A549 (cell line): ENCODE measurements around the gene PUM2. TPM values are rescaled to one million over a fixed set of nuclear protein-coding genes. Genes with fewer than 3 reads are reported as not detected.
A peak's percentile ranks its signal among the peaks of the same experiment; 100 is the strongest.

Experiments used
- ATAC-seq, 2 experiments: fragments of 200-7000 bp in 1 of 2; fragments of >200 bp in 1 of 2; cut with Nextera tagmentation in 1 of 2; cut with Tn5 transposase in 1 of 2; 3 replicates each; pipeline versions ENCODE4 v1.8.0 to v1.9.1; 2018 to 2020; ENCODE audit warnings: mild to moderate bottlenecking in 1 of 2, moderate library complexity in 1 of 2
- CTCF ChIA-PET: fragments of 300-600 bp; sonication (Branson Sonifier 250); formaldehyde crosslinking; extraction: SDS; loops from one replicate; lab custom pipeline; 2021; ENCODE audit warnings: antibody characterized with exemption, inconsistent platforms; lab: Yijun Ruan, JAX
- POLR2A ChIA-PET: fragments of 350-600 bp; formaldehyde crosslinking; extraction: SDS; loops from one replicate; lab custom pipeline; 2021; ENCODE audit warnings: antibody characterized with exemption, inconsistent platforms; lab: Yijun Ruan, JAX
- DNase-seq, 2 experiments: peaks; one replicate each; pipeline versions ENCODE4 v3.0.0 to v3.0.0-alpha.2; 2011 to 2016; ENCODE audit warnings: low read depth in 1 of 2, low spot score in 1 of 2
- FAIRE-seq: peaks from 2 replicates; lab custom pipeline; 2011; peaks lifted over from hg19 to GRCh38; lab: Jason Lieb, UNC
- H3K27ac ChIP-seq, 2 experiments: fragments of >200 bp; sonication (Bioruptor Twin); formaldehyde crosslinking; 3 replicates each; pipeline ENCODE4 v1.5.1; 2016 to 2017
- H3K4me1 ChIP-seq: fragments of >200 bp; sonication (Bioruptor Twin); formaldehyde crosslinking; 3 replicates; pipeline ENCODE4 v1.6.1; 2016
- H3K4me2 ChIP-seq: fragments of >200 bp; sonication (Bioruptor Twin); formaldehyde crosslinking; 3 replicates; pipeline ENCODE4 v1.6.1; 2016
- H3K4me3 ChIP-seq: fragments of >200 bp; sonication (Bioruptor Twin); formaldehyde crosslinking; 3 replicates; pipeline ENCODE4 v1.5.1; 2016
- H3K9me3 ChIP-seq: fragments of >200 bp; sonication (Bioruptor Twin); formaldehyde crosslinking; 3 replicates; pipeline ENCODE4 v1.6.1; 2016
- CBX2 ChIP-seq: fragments of 200-600 bp; sonication (generic); IDR thresholded peaks from 2 replicates; pipeline ENCODE4 v1.6.1; 2016; ENCODE audit warnings: low read depth, mild to moderate bottlenecking, borderline replicate concordance
- CEBPB ChIP-seq, 2 experiments: fragments of >200 bp in 1 of 2; sonication (Bioruptor Twin) in 1 of 2; formaldehyde crosslinking in 1 of 2; IDR thresholded peaks; 2 replicates each; pipeline ENCODE4 v1.6.1; 2012 to 2016
- EHF ChIP-seq: fragments of 250-450 bp; sonication (Bioruptor Pico); IDR thresholded peaks from 2 replicates; pipeline ENCODE4 v1.5.0; 2020; ENCODE audit warnings: mild to moderate bottlenecking
- FOSB ChIP-seq: fragments of 250-450 bp; sonication (Bioruptor Pico); IDR thresholded peaks from 2 replicates; pipeline ENCODE4 v1.5.0; 2020; ENCODE audit warnings: mild to moderate bottlenecking, moderate library complexity
- FOSL2 ChIP-seq, 2 experiments: fragments of 450-650 bp in 1 of 2; fragments of >200 bp in 1 of 2; sonication (Bioruptor Twin) in 1 of 2; formaldehyde crosslinking; IDR thresholded peaks; 2 replicates each; pipeline versions ENCODE4 v1.5.0 to v1.6.1; 2016 to 2020; ENCODE audit warnings: mild to moderate bottlenecking in 1 of 2, moderate library complexity in 1 of 2
- HEYL ChIP-seq: fragments of 250-450 bp; sonication (Bioruptor Pico); IDR thresholded peaks from 2 replicates; pipeline ENCODE4 v1.8.0; 2021; ENCODE audit warnings: mild to moderate bottlenecking, moderate library complexity
- HOXB5 ChIP-seq: fragments of 250-450 bp; sonication (Bioruptor Pico); IDR thresholded peaks from 2 replicates; pipeline ENCODE4 v1.5.0; 2020; ENCODE audit warnings: mild to moderate bottlenecking, moderate library complexity
- JUN ChIP-seq, 2 experiments: fragments of >200 bp; sonication (Bioruptor Twin); formaldehyde crosslinking; IDR thresholded peaks; 2 replicates in 1 of 2; 3 replicates in 1 of 2; pipeline ENCODE4 v1.6.1; 2016 to 2017
- JUNB ChIP-seq: fragments of >200 bp; sonication (Bioruptor Twin); formaldehyde crosslinking; IDR thresholded peaks from 2 replicates; pipeline ENCODE4 v1.6.1; 2016
- KDM5A ChIP-seq: fragments of 200-600 bp; sonication (generic); IDR thresholded peaks from 2 replicates; pipeline ENCODE4 v1.6.1; 2016; ENCODE audit warnings: antibody characterized with exemption, mild to moderate bottlenecking
- PHF8 ChIP-seq: fragments of 200-600 bp; sonication (generic); IDR thresholded peaks from 2 replicates; pipeline ENCODE4 v1.6.1; 2016; ENCODE audit warnings: low read depth, mild to moderate bottlenecking, antibody characterized with exemption, moderate library complexity, borderline replicate concordance
- RAD21 ChIP-seq, 2 experiments: fragments of >200 bp in 1 of 2; sonication (Bioruptor Twin) in 1 of 2; formaldehyde crosslinking in 1 of 2; IDR thresholded peaks in 1 of 2; conservative IDR thresholded peaks in 1 of 2; 2 replicates in 1 of 2; 3 replicates in 1 of 2; pipeline ENCODE4 v1.6.1; 2012 to 2018; ENCODE audit warnings: inconsistent platforms in 1 of 2
- RARB ChIP-seq: fragments of 250-450 bp; sonication (Bioruptor Pico); IDR thresholded peaks from 2 replicates; pipeline ENCODE4 v1.8.0; 2021; ENCODE audit warnings: mild to moderate bottlenecking, moderate library complexity
- SMC3 ChIP-seq: fragments of >200 bp; sonication (Bioruptor Twin); formaldehyde crosslinking; IDR thresholded peaks from 3 replicates; pipeline ENCODE4 v1.6.1; 2018; ENCODE audit warnings: inconsistent platforms
- SREBF2 ChIP-seq: fragments of 450-650 bp; IDR thresholded peaks from 2 replicates; pipeline ENCODE4 v1.6.1; 2014; ENCODE audit warnings: mild to moderate bottlenecking, moderate library complexity
- ZC3H11A ChIP-seq: fragments of 450-650 bp; IDR thresholded peaks from 2 replicates; pipeline ENCODE4 v1.6.1; 2014; ENCODE audit warnings: antibody characterized with exemption, mild to moderate bottlenecking
- ZSCAN20 ChIP-seq: fragments of 250-450 bp; sonication (Bioruptor Pico); IDR thresholded peaks from 2 replicates; pipeline ENCODE4 v1.8.0; 2022; ENCODE audit warnings: mild to moderate bottlenecking, moderate library complexity
- WGBS: methylation state at CpG from one replicate; pipeline ENCODE4 v1.1.6; 2017; ENCODE audit errors: missing lambda C conversion rate; 5-methylcytosine and 5-hydroxymethylcytosine counted together
- polyA plus RNA-seq, 4 experiments: library from polyadenylated mRNA; depleted of rRNA in 3 of 4; stranded (reverse); fragments of >200 nt; fragmentation: RNase III in 1 of 4; extraction: RNeasy Plus Mini Kit Qiagen cat#74134 plus additional on column Dnase treatment in 1 of 4; gene quantifications; 2 replicates in 3 of 4; 3 replicates in 1 of 4; pipeline ENCODE4 v1.2.3, GENCODE V29; 2011 to 2017
- TF ChIP-seq, protein P1 (sequence below): fragments of >200 bp; sonication (Bioruptor Twin); formaldehyde crosslinking; IDR thresholded peaks from 2 replicates; pipeline ENCODE4 v1.6.1; 2016
- TF ChIP-seq, protein P2 (sequence below): fragments of 250-450 bp; sonication (Bioruptor Pico); IDR thresholded peaks from 2 replicates; pipeline ENCODE4 v1.5.0; 2020; ENCODE audit warnings: low read depth, mild to moderate bottlenecking, moderate library complexity

Gene PUM2
- polyA plus RNA-seq, 2 of the 4 experiments (the other 2 are of a cell fraction) = 44.6 to 94.2 TPM

DNA sequence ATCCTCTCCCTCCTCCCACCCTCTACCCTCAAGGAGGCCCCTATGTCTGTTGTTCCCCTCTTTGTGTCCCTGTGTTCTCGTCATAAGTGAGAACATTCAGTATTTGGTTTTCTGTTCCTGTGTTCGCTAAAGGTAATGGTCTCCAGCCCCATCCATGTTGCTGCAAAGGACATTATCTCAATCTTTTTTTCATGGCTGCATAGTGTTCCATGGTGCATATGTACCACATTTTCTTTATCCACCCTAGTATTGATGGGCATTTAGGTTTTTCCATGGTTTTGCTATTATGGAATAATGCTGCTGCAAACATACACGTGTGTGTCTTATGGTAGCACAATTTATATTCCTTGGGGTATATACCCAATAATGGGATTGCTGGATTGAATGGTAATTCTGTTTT, 33.0 kb downstream of the PUM2 start:
- CTCF ChIA-PET = interaction anchor here (1.1 to 3.3 kb wide), 5 partner anchors 9 to 26 kb away, joined by 3 to 15 read pairs (median 6); no protein-coding TSS in a partner anchor
- no peak overlapping the region for H3K4me3 ChIP-seq
- FAIRE-seq (no peak), DNase-seq (no peak), ATAC-seq (no peak)
- no peak overlapping the region for H3K27ac ChIP-seq
- H3K9me3 ChIP-seq = no peaks in the 10 kb centered on the region
- POLR2A ChIA-PET = no interaction called here
- 93% methylated on average over 3 of the region's 3 CpGs for WGBS
- no peak for TF ChIP-seq RAD21 (conservative IDR thresholded peaks at IDR 0.05 in 1 of 2, IDR thresholded peaks at IDR 0.05 in 1 of 2)
- H3K4me1 ChIP-seq = peaks cover 10% of the 10 kb centered on the region; the same call in 1 of the 3 replicates
- no peak overlapping the region for H3K4me2 ChIP-seq

DNA sequence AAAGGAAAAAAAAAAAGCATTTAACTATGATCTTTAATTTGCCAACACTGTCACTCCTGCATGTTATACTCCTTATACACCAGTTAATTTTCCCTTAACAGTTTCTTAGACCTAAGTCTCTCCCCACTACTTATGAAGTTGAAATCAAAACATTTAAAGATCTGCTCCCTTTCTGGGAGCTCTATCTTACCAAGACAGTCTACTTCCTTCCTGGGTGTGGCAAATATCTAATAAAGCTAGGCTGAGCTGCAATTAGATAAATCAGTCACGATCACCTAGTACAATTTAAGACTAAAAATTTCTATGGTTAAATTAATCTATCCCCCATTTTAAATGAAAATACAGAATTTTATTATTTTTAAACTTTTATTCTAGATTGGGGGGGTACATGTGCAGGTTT, 33.4 kb downstream of the PUM2 start:
- 84% methylated on average over 1 of the region's 1 CpG for WGBS
- peaks cover 10% of the 10 kb centered on the region; the same call in 1 of the 3 replicates for H3K4me1 ChIP-seq
- no peak for ATAC-seq
- no peaks in the 10 kb centered on the region for H3K9me3 ChIP-seq
- FAIRE-seq = no peak
- CTCF ChIA-PET = interaction anchor here (1.1 to 3.3 kb wide), 4 partner anchors 9 to 26 kb away, joined by 3 to 15 read pairs (median 8); no protein-coding TSS in a partner anchor
- H3K4me3 ChIP-seq = no peak overlapping the region
- no peak overlapping the region for H3K4me2 ChIP-seq
- no peak for DNase-seq
- H3K27ac ChIP-seq = no peak overlapping the region
- POLR2A ChIA-PET = no interaction called here
- TF ChIP-seq SREBF2 (no peak), SMC3 (no peak), ZSCAN20 (no peak), EHF (CRISPR knock-in tag) (no peak), RAD21 (conservative IDR thresholded peaks at IDR 0.05 in 1 of 2, IDR thresholded peaks at IDR 0.05 in 1 of 2) (no peak), RARB (CRISPR knock-in tag) (no peak), HEYL (CRISPR knock-in tag) (no peak), KDM5A (no peak), ZC3H11A (no peak), CEBPB (IDR thresholded peaks at IDR 0.05) (no peak), CBX2 (no peak), HOXB5 (no peak)
- TF ChIP-seq, protein P1, sequence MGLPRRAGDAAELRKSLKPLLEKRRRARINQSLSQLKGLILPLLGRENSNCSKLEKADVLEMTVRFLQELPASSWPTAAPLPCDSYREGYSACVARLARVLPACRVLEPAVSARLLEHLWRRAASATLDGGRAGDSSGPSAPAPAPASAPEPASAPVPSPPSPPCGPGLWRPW = no peak
- TF ChIP-seq, all 56 proteins: peak for 0

DNA sequence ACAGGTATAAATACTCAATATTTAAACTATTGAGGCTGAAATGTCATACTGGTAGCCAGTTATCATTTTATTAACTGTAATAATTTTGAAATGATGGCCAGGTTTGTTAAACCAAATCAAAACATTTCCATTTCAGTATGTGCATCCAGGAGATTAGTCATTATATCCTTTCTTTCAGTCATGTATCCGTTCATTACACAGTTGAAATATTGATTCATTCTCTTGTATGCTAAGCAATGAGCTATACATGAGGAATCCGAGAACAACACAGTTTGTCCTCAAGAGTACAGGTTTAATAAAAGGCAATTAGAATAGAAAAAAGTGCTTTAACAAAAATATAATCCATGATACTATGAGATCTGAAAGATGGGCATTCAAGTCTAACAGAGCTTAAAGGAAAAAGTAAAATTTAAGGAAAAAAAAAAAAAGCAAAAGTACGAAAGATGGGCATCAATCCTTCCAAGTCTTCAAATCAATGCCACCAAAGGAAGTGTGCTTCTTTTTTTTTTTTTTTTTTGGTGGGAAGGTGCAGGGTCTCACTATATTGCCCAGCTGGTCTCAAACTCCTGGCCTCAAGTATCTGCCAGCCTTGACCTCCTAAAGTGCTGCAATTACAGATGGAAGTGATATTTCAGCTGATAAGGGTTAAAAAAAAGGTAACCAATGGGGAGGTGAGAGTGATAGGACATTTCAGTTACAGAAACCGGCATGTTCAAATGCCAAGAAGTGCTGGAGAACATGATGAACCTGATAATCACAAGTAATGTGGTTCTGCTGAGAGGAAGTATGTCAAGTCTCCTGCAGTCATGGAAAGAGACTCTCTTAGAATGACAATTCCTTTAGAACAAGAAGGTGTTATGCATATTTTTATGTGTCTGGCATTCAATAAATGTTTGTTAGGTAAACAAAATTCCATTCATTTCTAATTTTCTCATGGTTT, 35.8 kb downstream of the PUM2 start:
- CTCF ChIA-PET = interaction anchor here (0.6 to 4.1 kb wide), 4 partner anchors 11 to 328 kb away, joined by 3 to 30 read pairs (median 6); no protein-coding TSS in a partner anchor
- no peak overlapping the region for H3K4me2 ChIP-seq
- H3K4me1 ChIP-seq = peaks cover 7% of the 10 kb centered on the region; the same call in 1 of the 3 replicates
- POLR2A ChIA-PET = no interaction called here
- WGBS = 85% methylated on average over 4 of the region's 4 CpGs
- no peak overlapping the region for H3K27ac ChIP-seq
- FAIRE-seq (no peak), ATAC-seq (no peak), DNase-seq (no peak)
- no peak overlapping the region for H3K4me3 ChIP-seq
- no peaks in the 10 kb centered on the region for H3K9me3 ChIP-seq
- no peak for TF ChIP-seq FOSB (CRISPR knock-in tag)
- TF ChIP-seq, protein P2, sequence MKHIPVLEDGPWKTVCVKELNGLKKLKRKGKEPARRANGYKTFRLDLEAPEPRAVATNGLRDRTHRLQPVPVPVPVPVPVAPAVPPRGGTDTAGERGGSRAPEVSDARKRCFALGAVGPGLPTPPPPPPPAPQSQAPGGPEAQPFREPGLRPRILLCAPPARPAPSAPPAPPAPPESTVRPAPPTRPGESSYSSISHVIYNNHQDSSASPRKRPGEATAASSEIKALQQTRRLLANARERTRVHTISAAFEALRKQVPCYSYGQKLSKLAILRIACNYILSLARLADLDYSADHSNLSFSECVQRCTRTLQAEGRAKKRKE (CRISPR knock-in tag) = no peak

DNA sequence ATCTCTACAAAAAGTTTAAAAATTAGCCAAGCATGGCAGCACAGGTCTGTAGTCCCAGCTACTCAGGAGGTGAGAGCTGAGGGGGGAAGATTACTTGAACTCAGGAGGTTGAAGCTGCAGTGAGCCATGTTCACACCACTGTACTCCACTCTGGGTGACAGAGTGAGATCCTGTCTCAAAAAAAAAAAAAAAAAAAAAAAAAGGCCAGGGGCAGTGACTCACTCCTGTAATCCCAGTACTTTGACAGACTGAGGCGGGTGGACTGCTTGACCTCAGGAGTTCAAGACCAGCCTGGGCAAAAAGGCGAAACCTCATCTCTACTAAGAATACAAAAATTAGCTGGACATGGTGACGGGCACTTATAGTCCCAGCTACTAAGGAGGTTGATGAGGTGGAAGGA, 37.0 kb downstream of the PUM2 start:
- ChIA-PET POLR2A (interaction anchor here (0.7 kb wide), 1 partner anchor 13 kb away, joined by 9 read pairs; no protein-coding TSS in a partner anchor), CTCF (interaction anchor here (0.8 to 4.1 kb wide), 4 partner anchors 10 to 329 kb away, joined by 3 to 30 read pairs (median 6); no protein-coding TSS in a partner anchor)
- H3K4me2 ChIP-seq = no peak overlapping the region
- no peak overlapping the region for H3K27ac ChIP-seq
- 91% methylated on average over 3 of the region's 3 CpGs for WGBS
- no peak overlapping the region for H3K4me3 ChIP-seq
- peak in 1 of 2 experiments; percentile 63; a peak in 3 of 6 replicates for ATAC-seq
- H3K4me1 ChIP-seq = peaks cover 4% of the 10 kb centered on the region; the same call in 1 of the 3 replicates
- TF ChIP-seq JUN (IDR thresholded peaks at IDR 0.05) (no peak), PHF8 (no peak), JUNB (no peak), CEBPB (IDR thresholded peaks at IDR 0.05) (no peak), FOSL2 (IDR thresholded peaks at IDR 0.05) (no peak), FOSL2 (CRISPR knock-in tag; IDR thresholded peaks at IDR 0.05) (0 out of 2 replicates have a peak, but pooled peaks have one; percentile 11), RAD21 (conservative IDR thresholded peaks at IDR 0.05 in 1 of 2, IDR thresholded peaks at IDR 0.05 in 1 of 2) (no peak)
- FAIRE-seq = no peak
- no peaks in the 10 kb centered on the region for H3K9me3 ChIP-seq
- no peak for DNase-seq
